Activated CD8-positive, alpha-beta memory T cell treated with anti-CD3 and anti-CD28 coated beads, Interleukin-2, amount 50 U/mL, for 1 hour (primary cell): Measurements from ENCODE around the gene IFT122.

Source experiments
- DNase-seq: peaks from one replicate; pipeline ENCODE4 v3.0.0-alpha.2; 2020; ENCODE audit errors: extremely low read depth

The IFT122 gene

GRCh38 chr3:129557548-129557894, 117.5 kb downstream of the IFT122 start:
- no peak for DNase-seq

GRCh38 chr3:129558081-129558771, 118.2 kb downstream of the IFT122 start:
- no peak for DNase-seq

DNA sequence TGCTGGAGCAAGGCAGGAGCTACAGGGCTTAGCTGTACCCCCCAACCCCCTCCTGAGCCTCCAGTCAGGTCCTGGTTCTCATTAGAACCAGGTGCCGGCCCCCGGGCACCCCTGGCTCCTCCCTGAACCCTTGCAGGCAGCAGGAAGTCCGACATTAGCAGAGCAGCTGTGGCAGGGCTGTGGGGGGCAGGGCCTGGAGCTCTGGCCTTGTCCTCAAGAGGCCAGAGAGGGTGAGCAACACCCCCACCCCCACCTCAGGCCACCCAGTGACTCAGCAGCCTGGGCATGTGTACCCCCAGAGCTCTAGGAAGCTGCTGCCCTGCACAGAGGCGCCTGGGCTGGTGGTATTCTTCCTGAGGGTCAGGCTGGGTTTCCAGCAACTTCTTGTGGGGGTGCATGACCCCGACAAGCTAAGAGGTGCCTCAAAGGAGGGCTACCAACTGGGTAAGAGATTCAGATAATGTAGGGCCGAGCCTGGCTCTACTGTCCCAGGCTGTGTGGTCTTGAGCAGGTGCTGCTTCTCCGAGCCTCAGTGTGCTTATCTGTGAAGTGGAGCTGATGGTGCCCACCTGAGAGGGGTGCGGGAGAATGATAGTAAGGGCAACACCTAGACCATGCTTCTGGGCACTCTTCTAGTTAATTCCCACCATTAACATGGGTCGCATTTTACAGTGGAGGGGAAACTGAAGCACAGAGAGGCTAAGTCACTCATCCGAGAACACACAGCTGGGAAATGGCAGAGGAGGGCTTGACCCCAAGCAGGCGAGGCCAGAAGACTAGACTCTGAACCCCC, 118.9 kb downstream of the IFT122 start:
- DNase-seq: no peak

DNA sequence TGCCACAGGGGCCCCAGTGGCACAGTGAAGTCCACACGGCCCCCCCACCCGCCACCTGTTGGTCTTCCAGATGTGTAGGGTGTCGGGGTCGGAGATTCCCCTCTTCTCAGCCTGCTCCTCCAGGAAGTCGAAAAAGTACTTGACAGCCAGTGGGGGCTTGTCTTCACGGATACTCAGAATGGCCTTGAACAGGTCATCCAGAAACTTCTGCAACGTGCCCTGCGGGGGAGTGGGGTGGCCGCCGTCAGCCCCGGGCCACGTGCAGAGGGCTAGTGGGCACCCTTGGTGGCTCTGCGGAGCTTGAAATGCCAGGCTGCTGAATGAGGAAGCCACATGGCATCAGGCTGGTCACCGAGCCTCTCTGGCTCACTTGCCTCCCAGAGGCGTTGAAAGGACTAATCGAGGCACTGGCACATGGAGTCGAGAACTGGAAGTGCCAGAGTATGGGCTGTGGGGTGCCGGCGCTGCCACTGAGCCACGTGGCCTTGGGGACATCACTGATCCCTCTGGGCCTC, 119.6 kb downstream of the IFT122 start:
- no peak for DNase-seq

DNA sequence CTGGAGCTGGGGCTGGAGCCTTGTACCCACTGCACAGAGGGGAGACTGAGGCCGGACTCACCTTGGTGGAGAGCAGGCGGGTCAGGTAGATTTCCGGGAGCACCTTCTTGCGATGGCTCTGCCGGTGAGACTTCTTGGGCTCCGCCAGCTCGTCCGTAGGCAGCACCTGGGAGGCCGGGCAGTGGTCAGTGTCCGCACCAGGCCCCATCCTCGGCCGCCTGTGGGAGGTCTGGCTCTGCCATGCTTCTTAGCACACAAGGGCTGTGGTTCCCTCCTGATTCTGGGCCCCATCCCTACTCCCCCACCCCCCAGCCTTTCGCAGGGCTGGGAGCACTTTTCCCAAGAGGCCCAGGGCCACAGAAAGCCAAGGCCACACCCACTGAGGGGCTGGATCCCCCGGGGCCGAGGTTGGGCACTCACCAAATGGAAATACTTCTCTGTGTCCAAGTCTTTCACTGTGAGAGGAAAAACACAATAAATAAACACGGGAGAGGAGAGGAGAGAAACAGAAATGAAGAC, 120.3 kb downstream of the IFT122 start:
- DNase-seq: no peak

DNA sequence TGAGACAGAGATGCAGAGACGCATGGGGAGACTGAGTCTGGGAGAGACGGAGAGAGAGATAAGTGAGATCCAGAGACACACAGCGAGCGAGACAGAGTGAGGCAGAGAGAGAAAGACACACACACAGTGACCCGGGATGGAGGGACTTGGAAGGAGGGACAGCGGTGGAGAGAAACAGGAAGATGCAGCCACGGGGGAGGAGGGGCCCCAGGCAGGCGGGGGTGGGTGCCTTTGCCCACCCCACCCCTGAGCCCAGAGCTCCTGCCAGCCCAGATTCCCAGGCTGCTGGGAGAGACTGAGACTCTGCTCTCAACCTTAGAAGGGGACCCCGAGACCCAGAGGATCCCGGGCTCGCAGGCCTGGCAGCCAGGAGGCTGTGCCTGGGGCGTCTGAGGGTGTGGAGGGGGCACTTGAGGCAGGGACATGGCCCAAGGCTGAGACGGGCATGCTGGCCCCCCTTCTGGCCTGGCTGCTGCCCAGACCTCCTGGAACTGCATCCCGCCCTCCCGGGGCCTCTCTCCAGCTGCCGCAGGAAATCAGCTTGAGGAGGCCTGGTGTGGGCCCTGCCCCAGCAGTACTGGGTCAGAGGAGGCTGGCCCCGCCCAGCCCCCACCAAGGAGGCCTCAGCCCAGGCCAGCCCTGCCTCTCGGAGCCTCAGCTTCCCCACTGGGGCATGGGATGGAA, 121.0 kb downstream of the IFT122 start:
- no peak for DNase-seq

DNA sequence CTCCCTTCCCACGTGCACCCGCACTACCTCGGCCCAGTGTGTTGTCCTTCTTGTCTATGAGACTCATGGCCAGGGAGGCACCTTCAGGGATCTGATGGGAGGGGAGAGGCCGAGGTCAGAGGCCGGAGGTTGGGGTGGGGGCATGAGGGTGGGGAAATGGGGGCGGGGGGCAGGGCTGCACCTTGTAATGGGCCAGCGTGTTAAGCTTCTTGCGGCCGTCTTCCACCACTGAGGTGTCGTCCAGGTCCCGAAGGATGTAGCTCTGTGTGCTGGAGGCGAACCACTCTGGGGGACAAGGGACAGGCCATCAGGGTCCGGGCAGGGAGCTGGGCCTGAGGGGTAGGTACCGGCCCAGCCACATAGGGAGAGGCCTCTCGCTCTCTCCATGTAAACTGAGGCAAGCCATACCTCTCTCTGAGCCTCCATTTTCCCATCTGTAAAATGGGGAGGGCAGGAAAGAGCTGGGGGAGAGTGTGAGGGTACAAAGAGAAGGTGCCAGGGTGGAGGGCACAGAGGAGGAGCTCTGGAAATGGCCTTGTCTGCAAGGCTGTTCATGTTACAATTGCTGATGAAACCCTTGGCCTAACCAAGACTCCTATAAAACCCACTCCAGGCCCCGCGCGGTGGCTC, 121.7 kb downstream of the IFT122 start:
- no peak for DNase-seq

GRCh38 chr3:129562803-129563202, 122.8 kb downstream of the IFT122 start:
- no peak for DNase-seq

DNA sequence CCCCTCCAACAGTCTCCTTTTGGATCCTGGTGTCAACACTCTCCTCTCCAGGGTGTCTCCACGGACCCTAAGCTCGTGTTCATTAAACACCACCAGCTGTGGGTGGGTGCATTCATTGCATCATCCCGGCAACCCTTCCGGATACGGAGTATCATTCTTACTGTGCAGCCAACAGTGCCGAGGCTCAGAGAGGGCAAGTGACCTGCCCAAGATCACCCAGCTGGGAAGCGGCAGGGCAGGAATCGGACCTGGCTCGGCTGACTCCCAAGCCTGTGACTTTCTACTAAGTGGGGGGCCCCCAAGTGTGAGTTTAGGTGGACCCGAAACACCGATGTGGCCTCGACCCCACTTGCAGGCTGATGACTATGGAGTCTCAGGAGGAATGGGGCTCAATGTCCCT, 123.3 kb downstream of the IFT122 start:
- DNase-seq: no peak

DNA sequence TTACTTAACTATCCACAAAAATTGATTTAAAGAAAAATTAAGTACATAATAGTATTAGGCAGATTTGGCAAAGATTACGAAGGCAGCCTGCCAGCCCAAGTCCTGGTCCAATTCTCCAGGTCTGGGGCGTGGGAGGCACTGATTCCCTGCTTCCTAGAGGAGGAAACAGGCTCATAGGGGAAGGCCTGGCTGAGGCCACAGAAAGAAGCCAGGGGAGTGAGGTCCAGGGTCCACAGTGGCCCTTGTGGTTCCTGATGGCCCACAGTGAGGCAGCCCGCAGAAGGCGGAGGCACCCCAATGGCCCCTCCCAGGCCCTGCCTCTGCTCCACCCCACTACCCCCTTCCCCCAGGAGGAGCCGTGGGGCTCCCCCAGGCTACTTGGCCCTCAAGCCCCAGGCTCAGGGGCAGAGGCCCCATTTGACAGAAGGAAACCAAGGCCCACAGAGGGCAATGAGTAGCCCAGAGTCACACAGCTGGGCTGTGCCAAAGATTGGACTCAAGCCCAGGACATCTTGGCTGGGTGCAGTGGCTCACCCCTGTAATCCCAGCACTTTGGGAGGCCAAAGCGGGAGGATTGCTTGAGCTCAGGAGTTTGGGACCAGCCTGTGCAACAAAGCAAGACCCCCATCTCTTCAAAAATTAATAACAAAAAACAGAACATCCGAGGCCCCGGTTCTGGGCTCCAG, 124.0 kb downstream of the IFT122 start:
- no peak for DNase-seq

- DNase-seq: no peak
Measured at GRCh38 chr3:129564981-129565644, 125.1 kb downstream of the IFT122 start.

- DNase-seq: no peak
Measured at GRCh38 chr3:129565902-129566301, 125.9 kb downstream of the IFT122 start.

DNA sequence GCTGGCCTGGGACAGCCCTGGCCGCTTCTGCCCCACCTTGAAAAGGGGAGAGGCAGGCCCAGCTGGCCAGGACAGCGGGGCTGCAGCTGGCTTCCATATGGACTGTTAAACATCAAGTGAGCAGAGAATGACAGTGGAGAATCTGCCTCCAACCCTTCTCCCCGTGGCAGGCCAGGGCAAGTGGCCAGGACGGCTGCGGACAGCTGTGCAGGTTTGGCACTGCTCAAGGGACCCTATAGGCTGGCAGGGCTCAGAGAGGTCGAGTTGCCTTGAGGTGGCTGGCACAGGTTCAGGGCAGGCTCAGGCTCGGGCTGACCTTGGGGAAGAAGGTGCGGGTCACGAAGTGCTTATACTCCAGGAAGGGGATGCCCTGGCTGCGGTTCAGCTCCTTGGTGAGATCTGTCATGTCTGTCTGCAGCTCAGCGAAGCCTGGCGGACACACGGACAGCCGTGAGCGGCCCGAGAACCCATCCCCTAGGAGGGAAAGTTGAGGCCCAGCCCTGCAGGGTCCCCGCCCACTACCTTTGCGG, 127.2 kb downstream of the IFT122 start:
- DNase-seq: no peak

DNA sequence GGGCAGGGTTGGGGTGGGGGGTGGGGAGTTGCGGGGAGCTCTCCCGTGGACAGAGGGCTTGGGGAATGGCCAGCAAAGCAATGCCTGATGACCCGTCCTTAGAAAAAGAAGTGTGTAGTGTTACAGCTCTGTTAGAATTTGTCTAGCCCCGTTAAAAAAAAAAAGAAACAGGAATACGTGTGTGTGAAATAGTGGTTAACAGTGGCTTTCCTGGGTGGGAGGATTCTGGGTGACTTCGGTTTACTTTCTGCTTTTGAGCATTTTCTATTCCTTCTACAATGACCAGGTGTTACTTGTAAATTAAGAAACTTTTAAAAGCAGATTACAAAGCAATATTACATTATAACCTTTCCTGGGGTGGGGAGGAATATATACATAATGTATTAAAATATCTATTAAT, 127.9 kb downstream of the IFT122 start:
- no peak for DNase-seq

- no peak for DNase-seq
Measured at GRCh38 chr3:129569856-129570255, 129.8 kb downstream of the IFT122 start.
